HG03378 (cell line): ENCODE data around the gene RPS16.

Source experiments
- ATAC-seq: cut with Tn5 transposase; IDR thresholded peaks from one replicate; pipeline ENCODE4 v1.9.1; 2021; ENCODE audit warnings: mild to moderate bottlenecking, moderate library complexity; ENCODE audit not compliant: unreplicated experiment

Gene RPS16

DNA sequence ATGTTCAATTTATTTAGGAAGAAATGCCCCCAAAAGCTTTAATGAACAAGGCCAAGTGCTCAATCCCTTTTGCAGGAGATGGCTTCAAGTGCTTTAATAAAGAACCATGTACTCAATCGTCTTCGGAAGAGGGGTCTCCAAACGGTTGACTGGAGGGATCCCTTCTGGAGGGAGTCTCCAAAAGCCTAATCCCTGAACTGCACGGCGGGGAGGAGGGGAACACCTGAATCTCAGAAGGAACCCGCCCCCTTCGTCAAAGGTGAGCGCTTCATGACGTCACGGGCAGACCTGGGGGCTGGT, 45.3 kb downstream of the RPS16 start:
- ATAC-seq: no peak

- no peak for ATAC-seq
These were observed 45.9 kb downstream of the RPS16 start for GRCh38 chr19:39389631-39390414.

DNA sequence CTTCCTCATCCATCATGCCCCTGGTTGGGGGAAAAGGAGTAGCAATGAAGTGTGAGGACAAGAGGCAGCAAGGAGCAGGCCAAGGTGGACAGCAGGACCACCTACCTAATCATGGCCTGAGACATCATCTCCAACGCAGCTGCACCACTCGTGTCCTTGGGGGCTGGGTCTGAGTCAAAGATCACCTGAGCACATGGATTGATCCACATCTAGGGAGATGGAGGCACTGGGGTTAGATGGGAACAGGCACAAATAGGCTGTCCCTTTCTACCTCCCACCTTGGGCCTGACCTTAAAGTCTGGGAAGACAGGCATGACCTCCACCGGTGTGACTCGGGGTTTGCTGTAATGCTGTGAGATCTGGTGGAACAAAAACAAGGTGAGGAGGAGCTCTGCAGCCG, 47.1 kb downstream of the RPS16 start:
- no peak for ATAC-seq

GRCh38 chr19:39386557-39386956, 49.2 kb downstream of the RPS16 start:
- ATAC-seq: no peak

GRCh38 chr19:39385629-39386411, 49.9 kb downstream of the RPS16 start:
- ATAC-seq: no peak

GRCh38 chr19:39384839-39385568, 50.7 kb downstream of the RPS16 start:
- ATAC-seq: no peak
